Activated CD4-positive, alpha-beta T cell treated with anti-CD3 and anti-CD28 coated beads for 4 hours (primary cell): ENCODE data around the gene SYNPO.

Experiments
- DNase-seq, 2 donors: peaks; one replicate each; pipeline ENCODE4 v3.0.0-alpha.2; 2020

SYNPO gene

GRCh38 chr5:150640311-150641005, at the start of gene SYNPO:
Gene SYNPO (plus strand): TSS chr5:150640660. CDS start chr5:150648276, 7,616 bp downstream.
- DNase-seq, result no peak

GRCh38 chr5:150590979-150591695, 49.3 kb upstream of the SYNPO start:
- DNase-seq, result no peak

- DNase-seq, result no peak
Measured at GRCh38 chr5:150593593-150593992, 46.9 kb upstream of the SYNPO start.

- DNase-seq, result no peak
Measured at GRCh38 chr5:150593996-150594395, 46.5 kb upstream of the SYNPO start.

- no peak for DNase-seq
Measured at GRCh38 chr5:150595466-150596031, 44.9 kb upstream of the SYNPO start.

- DNase-seq, result no peak
Measured at GRCh38 chr5:150596313-150596712, 44.1 kb upstream of the SYNPO start.

GRCh38 chr5:150596826-150597225, 43.6 kb upstream of the SYNPO start:
- DNase-seq, result no peak

GRCh38 chr5:150598006-150598405, 42.5 kb upstream of the SYNPO start:
- DNase-seq, result no peak

GRCh38 chr5:150598821-150599273, 41.6 kb upstream of the SYNPO start:
- no peak for DNase-seq

GRCh38 chr5:150599281-150599680, 41.2 kb upstream of the SYNPO start:
- no peak for DNase-seq

GRCh38 chr5:150599917-150600511, 40.4 kb upstream of the SYNPO start:
- DNase-seq, result no peak

GRCh38 chr5:150600616-150601490, 39.6 kb upstream of the SYNPO start:
- DNase-seq, result no peak

GRCh38 chr5:150601491-150602345, 38.7 kb upstream of the SYNPO start:
- DNase-seq, result no peak

GRCh38 chr5:150603052-150603451, 37.4 kb upstream of the SYNPO start:
- DNase-seq, result no peak

- DNase-seq, result no peak
Measured at GRCh38 chr5:150603491-150603890, 37.0 kb upstream of the SYNPO start.

- no peak for DNase-seq
Measured at GRCh38 chr5:150604010-150604409, 36.5 kb upstream of the SYNPO start.

- no peak for DNase-seq
Measured at GRCh38 chr5:150604894-150605440, 35.5 kb upstream of the SYNPO start.

GRCh38 chr5:150605546-150605945, 34.9 kb upstream of the SYNPO start:
- no peak for DNase-seq

- no peak for DNase-seq
Measured at GRCh38 chr5:150606476-150606875, 34.0 kb upstream of the SYNPO start.

- no peak for DNase-seq
Measured at GRCh38 chr5:150607105-150607504, 33.4 kb upstream of the SYNPO start.

- no peak for DNase-seq
Measured at GRCh38 chr5:150607991-150608390, 32.5 kb upstream of the SYNPO start.
